ENCODE measurements around the gene DACT2.
A peak's percentile ranks its signal among the peaks of the same experiment; 100 is the strongest.
"Not testable (repeated sequence)": the region's sequence is repeated elsewhere in the genome, so short reads cannot be mapped to it uniquely, and the experiment has no call there.

The DACT2 gene

GRCh38 chr6:168319279-168320111, at the start of gene DACT2:
TSS of gene DACT2 (minus strand) at chr6:168319777. CDS start at chr6:168319633, 144 bp downstream.
- in situ Hi-C loops (cut with MboI; ENCODE audit: low pct_unique_long_range_greater_than_20kb, low sequenced_read_pairs): no loop called here
- no peak for DNase-seq

GRCh38 chr6:168368936-168369335, 49.4 kb upstream of the DACT2 start:
- in situ Hi-C loops (cut with MboI; ENCODE audit: low pct_unique_long_range_greater_than_20kb, low sequenced_read_pairs): loop anchor here (25.0 kb wide), 1 partner anchor 518 kb away; no protein-coding TSS in a partner anchor
- no peak for DNase-seq

- no peak for DNase-seq
- in situ Hi-C loops (cut with MboI; ENCODE audit: low pct_unique_long_range_greater_than_20kb, low sequenced_read_pairs): loop anchor here (25.0 kb wide), 1 partner anchor 519 kb away; no protein-coding TSS in a partner anchor
Observed at GRCh38 chr6:168368066-168368820, 48.7 kb upstream of the DACT2 start.

GRCh38 chr6:168367285-168367751, 47.7 kb upstream of the DACT2 start:
- no peak for DNase-seq
- in situ Hi-C loops (cut with MboI; ENCODE audit: low pct_unique_long_range_greater_than_20kb, low sequenced_read_pairs): loop anchor here (25.0 kb wide), 1 partner anchor 520 kb away; no protein-coding TSS in a partner anchor

GRCh38 chr6:168366473-168366872, 46.9 kb upstream of the DACT2 start:
- no peak for DNase-seq
- in situ Hi-C loops (cut with MboI; ENCODE audit: low pct_unique_long_range_greater_than_20kb, low sequenced_read_pairs): loop anchor here (25.0 kb wide), 1 partner anchor 521 kb away; no protein-coding TSS in a partner anchor

- in situ Hi-C loops (cut with MboI; ENCODE audit: low pct_unique_long_range_greater_than_20kb, low sequenced_read_pairs): loop anchor here (25.0 kb wide), 1 partner anchor 522 kb away; no protein-coding TSS in a partner anchor
- DNase-seq: no peak
Observed at GRCh38 chr6:168365422-168366165, 46.0 kb upstream of the DACT2 start.

- no peak for DNase-seq
- in situ Hi-C loops (cut with MboI; ENCODE audit: low pct_unique_long_range_greater_than_20kb, low sequenced_read_pairs): loop anchor here (25.0 kb wide), 1 partner anchor 522 kb away; no protein-coding TSS in a partner anchor
Observed at GRCh38 chr6:168364793-168365421, 45.3 kb upstream of the DACT2 start.

- DNase-seq: no peak
- in situ Hi-C loops (cut with MboI; ENCODE audit: low pct_unique_long_range_greater_than_20kb, low sequenced_read_pairs): loop anchor here (25.0 kb wide), 1 partner anchor 523 kb away; no protein-coding TSS in a partner anchor
Observed at GRCh38 chr6:168363811-168364792, 44.5 kb upstream of the DACT2 start.

GRCh38 chr6:168363302-168363701, 43.7 kb upstream of the DACT2 start:
- DNase-seq: no peak
- in situ Hi-C loops (cut with MboI; ENCODE audit: low pct_unique_long_range_greater_than_20kb, low sequenced_read_pairs): loop anchor here (25.0 kb wide), 1 partner anchor 524 kb away; no protein-coding TSS in a partner anchor

- in situ Hi-C loops (cut with MboI; ENCODE audit: low pct_unique_long_range_greater_than_20kb, low sequenced_read_pairs): loop anchor here (25.0 kb wide), 1 partner anchor 525 kb away; no protein-coding TSS in a partner anchor
- DNase-seq: no peak
Observed at GRCh38 chr6:168362276-168362990, 42.9 kb upstream of the DACT2 start.

GRCh38 chr6:168361766-168362165, 42.2 kb upstream of the DACT2 start:
- no peak for DNase-seq
- in situ Hi-C loops (cut with MboI; ENCODE audit: low pct_unique_long_range_greater_than_20kb, low sequenced_read_pairs): loop anchor here (25.0 kb wide), 1 partner anchor 526 kb away; no protein-coding TSS in a partner anchor

GRCh38 chr6:168359794-168360193, 40.2 kb upstream of the DACT2 start:
- no peak for DNase-seq
- in situ Hi-C loops (cut with MboI; ENCODE audit: low pct_unique_long_range_greater_than_20kb, low sequenced_read_pairs): loop anchor here (25.0 kb wide), 1 partner anchor 528 kb away; no protein-coding TSS in a partner anchor

GRCh38 chr6:168358842-168359420, 39.4 kb upstream of the DACT2 start:
- in situ Hi-C loops (cut with MboI; ENCODE audit: low pct_unique_long_range_greater_than_20kb, low sequenced_read_pairs): loop anchor here (25.0 kb wide), 1 partner anchor 528 kb away; no protein-coding TSS in a partner anchor
- DNase-seq: no peak

GRCh38 chr6:168356872-168357271, 37.3 kb upstream of the DACT2 start:
- in situ Hi-C loops (cut with MboI; ENCODE audit: low pct_unique_long_range_greater_than_20kb, low sequenced_read_pairs): loop anchor here (25.0 kb wide), 1 partner anchor 530 kb away; no protein-coding TSS in a partner anchor

GRCh38 chr6:168355716-168356522, 36.3 kb upstream of the DACT2 start:
- in situ Hi-C loops (cut with MboI; ENCODE audit: low pct_unique_long_range_greater_than_20kb, low sequenced_read_pairs): loop anchor here (25.0 kb wide), 1 partner anchor 531 kb away; no protein-coding TSS in a partner anchor
- peak; percentile 34 for DNase-seq

More at GRCh38 chr6:168356872-168357271, 37.3 kb upstream of the DACT2 start:
- DNase-seq: not testable (repeated sequence)

Measured in KBM-7 (cell line).